Daoy (cell line): ENCODE data around the gene ATP1B1. TPM values are rescaled to one million over a fixed set of nuclear protein-coding genes. Genes with fewer than 3 reads are reported as not detected.

Experiments
- DNase-seq: peaks from one replicate; pipeline ENCODE4 v3.0.0-alpha.2; 2015; ENCODE audit warnings: low read depth
- total RNA-seq: library from RNA; depleted of rRNA; stranded (reverse); fragments of >200 nt; shearing (Covaris generic); gene quantifications from 2 replicates; pipeline ENCODE4 v1.2.3, GENCODE V29; 2014; rRNA removed

Gene ATP1B1
- total RNA-seq = 42.5 and 46.6 TPM in 2 replicates

DNA sequence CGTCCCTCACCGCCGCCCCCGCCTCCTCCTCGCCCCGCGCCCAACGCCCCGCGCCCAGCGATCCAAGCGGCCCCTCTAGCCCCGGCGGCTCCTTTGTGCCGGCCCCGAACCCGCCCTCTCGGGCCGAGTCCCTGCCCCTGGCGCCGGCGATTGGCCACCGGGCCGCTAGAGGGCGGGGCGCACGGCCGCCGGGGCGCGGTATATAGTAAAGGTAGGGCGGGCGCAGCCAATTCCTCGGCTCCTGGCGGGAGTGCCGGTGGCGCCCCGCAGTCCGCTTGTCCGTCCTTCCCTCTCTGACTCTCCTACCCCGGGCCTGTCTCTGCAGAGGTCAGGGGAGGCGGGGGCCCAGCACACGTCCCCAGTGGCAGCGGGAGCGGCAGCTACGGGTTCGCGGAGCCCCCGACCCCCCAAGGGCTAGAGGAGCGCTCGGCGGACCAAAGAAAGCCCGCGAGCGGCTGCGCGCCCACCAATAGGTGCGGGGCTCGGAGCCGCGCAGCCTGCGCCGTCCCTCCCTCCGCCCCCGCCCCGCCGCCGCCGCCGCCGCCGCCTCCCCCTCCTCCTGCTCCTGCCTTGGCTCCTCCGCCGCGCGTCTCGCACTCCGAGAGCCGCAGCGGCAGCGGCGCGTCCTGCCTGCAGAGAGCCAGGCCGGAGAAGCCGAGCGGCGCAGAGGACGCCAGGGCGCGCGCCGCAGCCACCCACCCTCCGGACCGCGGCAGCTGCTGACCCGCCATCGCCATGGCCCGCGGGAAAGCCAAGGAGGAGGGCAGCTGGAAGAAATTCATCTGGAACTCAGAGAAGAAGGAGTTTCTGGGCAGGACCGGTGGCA, at the start of gene ATP1B1:
Gene ATP1B1, plus strand, starts transcription at position 596 of the 826 bp plus-strand sequence. Its CDS starts 140 bp downstream, at position 736.
- DNase-seq = peak; percentile 92

DNA sequence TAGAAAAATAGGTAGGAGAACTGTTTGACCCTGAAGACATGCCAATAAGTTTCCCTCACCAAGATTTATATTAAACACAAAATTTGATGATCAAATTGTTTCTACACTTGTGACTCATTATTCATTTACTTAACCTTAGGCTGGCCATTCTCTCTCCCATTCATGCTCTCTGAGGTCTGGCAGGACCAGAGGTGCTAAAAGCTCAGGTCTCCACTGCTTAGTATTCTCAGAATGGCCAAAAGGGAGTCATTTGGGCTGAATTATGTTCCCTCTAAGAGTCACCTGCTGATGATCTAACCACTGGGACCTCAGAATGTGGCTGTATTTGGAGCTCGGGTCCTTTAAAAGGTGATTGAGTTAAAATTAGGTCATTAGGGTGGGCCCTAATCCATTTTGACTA, 47.1 kb upstream of the ATP1B1 start:
- DNase-seq = no peak

DNA sequence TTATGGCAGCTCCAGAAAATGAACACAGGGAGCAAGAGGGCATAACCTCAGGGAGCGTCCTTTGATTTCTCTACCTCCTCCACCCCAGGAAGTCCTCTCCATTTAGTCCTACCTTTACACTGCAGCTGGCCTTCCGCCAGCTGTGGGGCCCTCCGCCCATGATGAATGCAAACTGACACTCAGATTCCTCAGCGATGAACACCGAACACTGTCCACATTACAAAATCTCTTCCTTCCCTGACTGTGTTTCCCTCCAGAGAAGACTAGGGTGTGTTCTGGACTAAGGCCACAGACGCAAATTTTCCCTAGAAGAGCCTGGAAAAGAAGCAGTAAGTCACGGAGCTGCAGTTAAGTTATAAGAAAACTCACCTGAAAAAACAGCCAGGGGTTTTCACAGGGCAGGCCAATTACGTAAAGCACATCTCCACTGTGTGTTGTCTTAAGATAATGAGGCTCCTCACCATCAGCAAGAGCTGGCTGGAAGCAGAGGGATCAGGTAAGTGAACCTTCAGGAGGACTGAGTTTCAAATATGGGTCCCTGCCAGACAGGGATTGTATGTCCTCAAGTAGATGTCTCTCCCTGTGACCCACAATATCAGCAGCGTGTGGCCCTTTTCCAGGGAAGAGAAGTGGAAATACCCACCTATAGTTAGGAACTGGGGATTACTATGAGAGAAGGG, 46.3 kb upstream of the ATP1B1 start:
- no peak for DNase-seq

DNA sequence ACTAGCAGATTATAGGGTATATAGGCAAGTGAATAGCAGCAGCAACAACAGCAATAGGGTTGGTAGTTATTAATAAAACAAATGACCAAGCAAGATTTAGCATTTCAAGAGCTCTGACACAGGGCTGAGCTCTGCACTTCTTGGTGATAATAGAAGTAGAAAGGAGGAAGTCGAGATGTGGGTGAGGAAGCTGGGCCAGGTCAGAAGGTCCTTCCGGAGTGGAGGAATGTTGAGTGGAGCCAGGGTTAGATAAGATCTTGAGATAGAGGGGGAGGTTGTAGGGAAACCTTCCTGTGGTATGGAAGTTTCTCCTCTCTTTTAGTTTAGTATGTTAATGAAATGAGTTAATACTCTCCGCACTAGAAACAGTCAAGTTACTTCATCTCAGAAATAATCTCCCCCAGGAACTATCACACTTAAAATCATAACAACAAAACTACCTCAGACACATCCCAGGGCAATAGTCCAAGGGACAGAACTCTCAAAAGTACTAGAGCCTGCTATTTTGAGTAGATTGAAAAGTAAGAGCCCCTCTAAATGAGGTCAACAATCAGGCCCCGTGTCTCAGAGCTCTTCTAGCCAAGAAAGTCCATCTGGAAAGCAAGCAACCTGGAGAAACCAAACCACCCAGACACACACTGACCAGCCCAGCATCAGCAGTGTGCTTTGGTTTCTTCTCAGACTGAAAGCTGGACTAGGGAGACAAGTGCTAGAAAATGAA, 45.4 kb upstream of the ATP1B1 start:
- DNase-seq = no peak

DNA sequence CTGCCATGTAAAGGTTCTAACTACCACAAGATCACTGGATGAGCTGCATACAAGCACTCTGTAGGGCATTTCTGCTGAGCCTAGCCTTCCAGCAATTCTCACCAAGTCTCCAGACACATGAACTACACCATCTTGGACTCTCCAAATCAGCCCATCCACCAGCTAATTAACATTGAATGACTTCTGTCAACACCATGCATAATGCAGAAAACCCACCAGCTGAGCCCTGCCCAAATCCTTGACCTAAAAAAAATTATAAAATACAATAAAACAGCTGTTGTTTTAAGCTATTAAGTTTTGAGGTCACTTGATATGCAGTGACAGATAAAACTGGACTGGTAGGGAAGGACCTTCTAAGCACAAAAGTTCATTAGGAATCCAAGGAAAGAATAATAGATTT, 44.3 kb upstream of the ATP1B1 start:
- no peak for DNase-seq

DNA sequence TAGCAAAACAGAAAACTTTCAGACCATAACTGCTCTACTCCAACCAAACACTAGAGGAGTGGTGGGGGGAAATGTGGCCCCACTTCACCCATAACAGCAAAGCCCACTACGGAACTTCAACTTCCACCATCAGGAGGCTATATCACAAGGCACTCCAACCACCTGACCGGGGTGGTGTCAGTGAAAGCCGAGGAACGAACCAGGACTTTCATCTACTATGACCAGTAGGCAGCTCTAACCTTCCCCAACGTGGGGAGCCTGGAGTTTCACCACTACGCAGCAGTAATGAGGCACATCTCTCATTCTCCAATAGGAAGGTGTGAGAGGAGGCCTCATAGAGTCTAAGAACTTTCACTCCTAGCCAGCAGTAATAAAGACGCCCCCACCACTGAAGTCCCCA, 42.4 kb upstream of the ATP1B1 start:
- DNase-seq = no peak

DNA sequence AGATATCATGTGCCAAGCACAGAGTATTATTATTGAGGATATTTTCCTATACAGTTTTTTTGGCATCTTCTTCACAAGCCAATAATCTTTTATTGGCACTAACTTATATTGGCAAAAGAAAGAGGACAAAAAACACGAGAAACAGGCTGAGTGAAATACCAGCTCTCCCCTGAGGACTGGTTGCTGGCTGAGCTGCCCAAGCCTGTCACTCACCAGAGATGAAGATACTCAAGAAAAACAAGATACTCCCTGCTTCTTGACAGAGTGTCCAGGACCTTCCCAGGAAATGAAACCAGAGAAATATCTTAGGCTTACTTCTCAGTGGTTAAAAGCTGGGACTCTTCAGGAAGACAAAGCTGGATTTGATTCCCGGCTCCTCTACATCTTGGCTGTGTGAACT, 35.9 kb upstream of the ATP1B1 start:
- DNase-seq = no peak

DNA sequence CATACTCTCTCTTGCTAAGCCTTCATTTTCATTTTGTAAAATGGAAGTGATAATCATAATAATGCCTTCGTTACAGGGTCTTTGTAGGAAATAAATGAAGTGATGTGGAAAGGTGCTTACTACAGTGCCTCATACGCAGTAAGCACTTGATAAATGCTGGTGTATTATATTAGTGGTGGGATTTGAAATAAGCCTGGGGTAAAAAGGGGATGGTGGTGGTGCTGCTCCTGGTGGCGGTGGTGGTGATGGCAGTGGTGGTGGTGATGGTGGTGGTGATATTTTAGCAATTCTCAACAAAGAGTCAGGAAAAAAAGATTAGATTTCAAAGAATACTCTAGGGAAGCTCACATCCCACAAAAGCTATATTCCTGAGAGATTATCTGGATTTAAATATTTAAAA, 35.5 kb upstream of the ATP1B1 start:
- no peak for DNase-seq

DNA sequence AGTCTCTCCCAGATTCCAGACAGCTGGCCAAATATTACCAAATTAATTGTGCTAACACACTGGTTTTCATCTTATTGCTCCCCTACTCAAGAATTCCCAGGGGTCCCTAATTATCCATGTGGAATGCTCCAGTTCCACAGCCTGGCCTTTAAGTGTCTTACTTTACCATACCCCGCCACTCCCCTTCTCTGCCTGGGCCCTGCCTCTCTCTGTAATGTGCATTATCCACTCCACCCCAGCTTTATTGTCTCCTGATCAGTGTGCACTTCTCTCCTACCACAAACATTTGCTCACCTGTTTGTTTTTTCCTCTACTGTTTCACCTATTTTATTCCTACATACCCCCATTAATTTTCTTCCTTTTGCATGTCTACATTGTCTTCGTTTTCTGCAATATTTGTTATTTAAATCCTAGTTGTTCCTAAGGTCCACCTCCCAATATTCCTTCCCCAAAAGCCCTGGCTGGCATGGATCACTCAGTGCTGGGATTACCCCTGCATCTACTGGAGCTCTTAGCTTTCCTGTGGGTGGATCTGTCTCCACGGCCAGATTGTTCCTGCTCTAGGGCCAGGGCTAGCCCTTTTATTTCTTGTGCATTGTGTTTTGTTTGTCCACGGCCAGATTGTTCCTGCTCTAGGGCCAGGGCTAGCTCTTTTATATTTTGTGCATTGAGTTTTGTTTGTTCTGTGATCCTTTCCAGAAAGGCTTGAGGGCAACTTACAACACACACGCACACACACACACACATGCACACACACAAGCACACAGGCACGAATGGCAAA, 33.4 kb upstream of the ATP1B1 start:
- DNase-seq = no peak

DNA sequence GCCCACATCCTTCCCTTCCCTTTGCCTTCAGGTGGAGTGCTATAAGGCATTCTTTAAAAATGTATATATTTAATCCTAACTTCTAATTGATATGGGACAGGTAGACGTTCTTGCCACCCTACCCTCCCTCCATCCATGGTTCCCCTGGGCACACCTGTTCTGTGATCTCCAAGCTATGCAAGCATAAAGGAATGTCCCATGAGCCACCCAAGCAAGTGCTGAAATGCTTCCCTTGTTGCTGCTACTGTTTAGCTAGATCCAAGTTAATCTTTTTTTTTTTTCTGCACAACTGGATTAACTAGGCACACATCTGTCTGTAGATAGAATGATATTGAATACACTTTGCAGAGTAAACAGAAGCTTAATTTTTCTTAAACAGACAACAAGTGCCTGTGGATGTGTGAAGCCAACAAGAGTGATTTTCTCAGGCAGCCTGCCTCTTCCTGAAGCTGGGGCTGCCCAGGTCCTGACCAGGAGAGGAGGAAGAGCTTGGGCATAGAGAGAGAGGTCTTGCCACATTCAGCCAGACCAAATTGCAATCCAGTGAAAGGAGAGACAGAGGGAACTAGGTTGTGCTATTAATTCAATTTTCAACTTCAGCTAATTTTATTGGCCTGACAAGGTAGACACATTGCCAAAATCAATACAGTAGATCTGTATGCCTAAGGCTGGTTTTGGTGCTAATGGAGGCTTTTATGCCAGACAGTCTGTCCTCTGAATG, 28.2 kb upstream of the ATP1B1 start:
- DNase-seq = no peak

DNA sequence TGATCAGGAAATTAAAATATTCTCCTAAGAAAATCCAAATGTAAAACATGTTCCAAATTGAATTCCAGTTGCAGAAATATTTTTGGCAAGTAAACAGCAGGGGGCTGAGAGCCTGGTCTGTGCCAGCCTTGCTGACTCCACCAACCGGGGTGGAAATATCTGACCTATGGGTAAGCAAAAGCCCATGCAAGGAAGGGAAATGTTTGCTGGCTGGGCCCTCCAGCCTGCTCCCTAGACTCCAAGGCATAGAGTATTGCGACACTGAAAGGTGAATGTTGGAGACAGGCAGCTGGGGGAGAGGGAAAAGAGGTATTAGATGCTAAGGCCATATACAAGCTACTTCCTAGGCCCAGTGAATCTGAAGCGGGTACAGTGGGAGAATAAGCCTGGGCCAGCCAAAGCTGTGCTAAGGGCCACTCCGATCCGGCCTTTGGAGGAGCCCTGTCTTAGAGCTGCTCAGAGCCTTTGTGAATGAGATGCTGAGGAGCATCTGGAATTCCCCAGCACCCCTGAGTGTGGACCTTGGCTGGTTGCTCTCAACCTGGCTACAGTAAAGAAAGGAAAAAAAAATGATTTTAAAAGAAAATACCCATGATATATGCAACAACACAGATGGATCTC, 24.9 kb upstream of the ATP1B1 start:
- DNase-seq = no peak

DNA sequence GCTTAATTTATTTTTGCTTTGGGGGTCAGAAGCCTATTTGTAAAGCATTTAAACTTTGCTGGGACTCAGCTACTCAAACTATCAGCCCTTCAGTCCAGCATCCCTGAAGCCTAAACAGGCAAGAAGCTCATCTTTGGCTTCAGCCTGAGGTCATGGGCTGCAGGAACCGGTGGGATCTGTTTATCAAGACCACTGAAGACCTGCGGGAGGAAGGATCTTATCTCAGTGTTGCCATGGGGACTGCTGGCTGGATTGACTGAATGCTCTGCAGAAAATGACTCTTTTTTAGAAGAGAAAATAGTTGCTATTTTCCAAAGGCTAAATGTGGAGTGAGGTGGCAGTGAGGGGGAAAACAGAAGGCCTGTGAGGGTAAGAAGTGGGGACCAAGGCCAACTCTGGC, 20.6 kb upstream of the ATP1B1 start:
- DNase-seq = no peak

DNA sequence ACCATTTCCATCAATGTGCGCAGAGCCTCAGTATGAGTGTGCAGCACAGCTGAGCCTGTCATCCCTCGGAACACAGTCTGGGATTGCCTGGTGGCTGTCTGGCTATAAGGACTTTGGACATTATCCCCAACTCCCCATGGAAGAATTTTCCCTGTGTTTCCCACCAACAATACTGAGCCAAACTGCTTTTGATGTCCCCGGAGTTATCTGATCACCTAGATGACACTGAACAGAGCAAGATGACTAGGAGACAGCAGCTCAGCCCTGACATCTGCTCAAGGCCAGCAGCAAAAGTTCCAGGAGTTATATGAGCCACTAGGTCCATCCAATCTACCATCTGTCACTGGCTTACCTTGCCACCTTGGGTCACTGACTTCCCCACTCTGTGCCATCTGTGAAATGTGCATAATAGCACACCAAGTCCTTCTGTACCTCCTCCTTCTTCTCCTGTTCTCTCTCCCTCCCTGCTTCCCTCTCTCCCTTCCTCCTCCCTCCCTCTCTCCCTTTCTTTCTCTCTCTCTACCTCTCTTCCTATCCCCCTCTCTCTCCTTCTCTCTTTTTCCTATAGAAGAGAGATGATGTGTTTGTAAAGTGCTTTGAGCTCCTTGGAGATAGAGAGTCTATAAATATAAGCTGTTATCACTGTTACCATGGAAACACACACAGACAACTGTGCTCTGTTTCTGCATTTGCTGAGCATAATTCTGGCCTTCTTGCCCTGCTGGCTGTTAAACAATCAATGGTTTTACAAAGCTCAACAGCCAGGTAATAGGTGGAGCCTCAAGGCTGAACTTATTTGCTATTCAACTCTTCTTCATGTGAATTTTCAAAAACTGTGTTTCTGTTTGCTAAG, 19.7 kb upstream of the ATP1B1 start:
- DNase-seq = no peak

DNA sequence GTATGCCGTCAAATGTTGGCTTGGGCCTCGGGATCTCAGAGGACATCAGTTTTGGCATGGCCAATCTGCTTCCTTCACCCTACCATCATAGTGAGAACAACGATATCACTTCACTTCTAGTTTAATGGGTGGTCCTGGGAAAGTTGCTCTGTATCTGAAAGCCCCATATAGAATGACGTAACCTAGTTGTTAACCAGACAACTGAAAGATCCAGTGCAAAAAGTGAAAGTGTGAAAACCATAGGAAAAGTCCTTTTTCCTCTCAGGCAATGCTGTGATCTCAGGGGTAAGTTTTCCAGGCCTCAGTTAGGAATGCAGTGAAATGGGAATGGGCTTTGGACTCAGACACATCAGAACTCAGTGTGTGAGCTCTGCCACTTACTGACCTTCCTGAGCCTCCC, 18.6 kb upstream of the ATP1B1 start:
- no peak for DNase-seq

DNA sequence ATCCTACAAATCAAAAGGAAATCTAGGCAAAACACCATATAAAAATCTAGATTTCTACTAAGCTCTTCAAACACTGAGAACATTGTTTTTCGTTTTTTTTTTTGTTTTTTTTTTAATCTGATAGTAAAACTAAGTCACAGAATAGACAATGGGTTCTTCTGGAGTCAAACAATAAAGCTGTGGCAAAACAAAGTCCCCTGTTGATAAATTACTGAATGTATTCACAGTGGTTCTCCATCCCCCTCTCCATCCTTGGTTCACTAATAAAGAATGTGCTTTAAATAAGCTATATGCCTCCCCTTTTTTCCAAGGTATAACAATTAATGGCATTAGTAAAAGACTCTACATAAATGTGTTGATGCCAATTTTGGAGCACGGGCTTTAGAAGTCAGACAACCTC, 16.7 kb upstream of the ATP1B1 start:
- no peak for DNase-seq

DNA sequence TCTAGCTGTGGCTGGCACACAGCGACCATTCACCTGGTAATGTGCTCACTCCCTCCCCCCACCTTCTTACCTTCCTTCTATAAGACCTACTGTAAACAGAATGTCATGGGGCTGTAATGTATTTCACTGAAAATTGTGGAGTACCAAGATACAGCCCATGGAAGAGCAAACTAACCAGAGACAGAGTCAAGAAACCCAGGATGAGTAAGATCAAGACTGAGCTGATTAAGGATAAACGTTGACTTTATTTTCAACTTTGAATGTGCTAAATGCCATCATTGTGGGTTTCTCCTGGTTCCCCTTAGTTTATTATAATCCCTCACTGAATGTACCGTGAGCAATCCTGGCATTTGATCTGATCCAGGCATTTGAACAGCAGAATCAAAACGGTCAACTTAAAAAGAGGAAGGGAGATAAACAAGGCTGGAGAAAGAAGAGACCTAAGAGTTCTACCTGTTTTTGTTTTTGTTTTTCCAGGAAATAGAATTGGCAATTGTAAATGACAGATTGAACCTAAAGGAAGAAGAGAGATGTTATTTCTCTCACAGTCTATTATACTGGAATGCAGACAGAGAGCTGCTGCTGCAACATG, 16.1 kb upstream of the ATP1B1 start:
- DNase-seq = no peak

DNA sequence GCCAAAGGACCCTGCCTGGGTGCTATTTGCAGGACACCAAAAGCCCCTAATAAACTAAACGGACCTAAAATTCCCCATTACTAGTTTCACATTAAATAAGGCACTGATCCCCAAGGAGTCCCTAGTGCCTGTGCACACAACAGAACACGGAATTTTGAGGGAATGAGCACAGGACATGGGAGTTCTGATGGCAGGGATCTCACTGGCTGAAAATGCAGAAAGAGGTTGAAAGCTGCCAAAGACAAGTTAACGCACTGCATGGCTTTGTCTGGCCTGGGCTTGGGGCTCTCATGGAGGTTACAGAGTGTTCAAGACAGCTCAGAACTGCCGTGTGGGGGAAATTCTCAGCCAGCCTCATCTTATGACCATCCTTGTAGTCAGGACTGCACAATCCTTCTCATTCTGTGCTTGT, 15.6 kb upstream of the ATP1B1 start:
- DNase-seq = no peak

DNA sequence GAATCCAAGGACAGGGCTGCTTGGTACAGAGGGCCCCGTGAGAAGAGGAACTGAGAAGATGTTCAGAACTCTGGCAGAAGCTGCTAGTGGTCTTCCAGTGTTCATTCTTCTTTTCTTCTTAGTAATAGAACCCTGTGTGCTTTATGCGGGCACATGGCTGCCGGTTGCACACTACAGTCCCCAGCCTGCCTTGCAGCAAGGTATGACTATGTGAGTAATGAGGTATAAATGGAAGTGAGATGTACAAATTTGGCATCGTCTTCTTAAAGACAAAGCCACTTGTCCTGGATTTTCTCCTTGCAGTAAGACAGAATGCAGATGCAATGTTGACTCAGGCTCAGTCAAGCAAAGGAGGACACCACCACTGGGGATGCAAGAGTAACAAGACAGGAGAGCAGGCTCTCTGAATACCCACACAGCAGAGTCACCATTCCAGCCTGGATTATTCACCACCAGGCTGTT, 15.0 kb upstream of the ATP1B1 start:
- no peak for DNase-seq

DNA sequence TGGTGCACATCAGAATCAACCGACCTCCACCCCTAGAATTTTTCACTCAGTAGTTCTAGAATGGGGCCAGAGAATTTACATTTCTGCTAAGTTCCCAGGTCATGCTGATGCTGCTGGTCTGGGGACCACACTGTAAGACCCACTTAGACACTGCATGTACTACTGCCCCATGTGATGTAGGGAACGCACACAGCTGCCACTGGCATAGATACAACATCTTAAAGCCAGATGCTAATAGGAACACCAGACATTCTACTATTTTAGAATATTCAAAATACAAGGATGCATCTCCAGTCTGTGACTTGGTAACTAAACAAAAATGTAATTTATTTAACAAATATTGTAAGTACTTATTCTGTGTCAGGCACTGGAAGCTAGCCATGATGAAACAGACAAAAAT, 14.1 kb upstream of the ATP1B1 start:
- DNase-seq = no peak
